GM04503 (cell line): ENCODE results near the gene CCL8.

ENCODE experiments used
- DNase-seq: peaks from one replicate; pipeline ENCODE4 v3.0.0-alpha.2; 2012; ENCODE audit warnings: low read depth

Gene CCL8

GRCh38 chr17:34367486-34368195 lies 48.4 kb downstream of the CCL8 start:
- no peak for DNase-seq

- DNase-seq = no peak
These were observed 49.1 kb downstream of the CCL8 start for GRCh38 chr17:34368196-34368945.

DNA sequence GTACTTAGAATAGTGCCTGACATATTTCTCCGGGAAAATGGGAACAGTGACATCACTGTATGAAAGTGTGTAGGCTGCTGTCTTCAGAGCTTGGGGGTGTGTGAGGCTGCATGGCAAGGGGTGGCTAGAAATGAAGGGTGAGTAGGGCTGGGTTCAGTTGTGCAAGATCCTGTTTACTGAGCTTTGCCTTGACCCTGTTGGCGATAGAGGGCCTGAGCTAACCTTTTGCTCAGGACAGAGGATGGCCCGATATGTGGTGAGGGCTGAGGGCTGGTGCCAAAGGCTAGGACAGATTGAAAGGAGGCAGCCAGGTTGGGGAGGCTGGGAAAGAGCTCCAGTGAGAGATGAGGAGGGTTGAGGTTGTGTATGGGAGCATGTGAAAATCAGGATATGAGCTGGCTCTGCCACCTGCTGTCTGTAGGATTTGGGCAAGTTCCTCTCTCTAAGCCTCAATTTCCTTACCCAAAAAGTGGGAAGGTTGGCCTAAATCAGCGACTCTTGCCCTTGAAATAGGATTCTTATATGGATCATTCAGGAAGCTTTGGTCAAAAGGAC lies 49.8 kb downstream of the CCL8 start:
- no peak for DNase-seq

DNA sequence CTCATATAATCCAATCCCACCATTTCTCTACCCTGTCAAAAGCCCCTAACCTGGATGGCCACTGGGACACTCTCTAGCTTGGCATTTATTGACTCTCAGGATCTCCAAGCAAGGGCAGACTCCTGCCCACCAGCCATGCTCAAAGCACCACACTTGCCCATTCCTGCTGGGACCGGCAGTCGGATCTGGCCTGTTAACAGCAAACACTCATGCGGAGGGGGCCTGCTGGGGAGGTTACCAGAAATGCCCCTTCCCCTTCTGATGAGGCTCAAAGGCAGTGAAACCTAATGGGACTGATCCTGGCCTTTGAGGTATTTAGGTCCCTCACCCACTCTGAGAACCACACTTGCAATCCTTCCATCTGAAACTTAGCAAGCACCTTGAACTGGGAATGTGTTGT lies 50.3 kb downstream of the CCL8 start:
- DNase-seq = no peak

- DNase-seq = no peak
These were observed 51.3 kb downstream of the CCL8 start for GRCh38 chr17:34370376-34370996.

GRCh38 chr17:34370997-34371395 lies 51.8 kb downstream of the CCL8 start:
- DNase-seq = no peak
